ENCODE data around the gene TBX2. TPM values are rescaled to one million over a fixed set of nuclear protein-coding genes. Genes with fewer than 3 reads are reported as not detected.

The TBX2 gene
- total and polyA plus RNA-seq, 9 of the 15 experiments (the other 6 are each of a cell fraction or from before 2014, with no cell fraction given): 0.18 TPM; not detected in 8

- POLR2A ChIA-PET: interaction anchor here (0.6 kb wide), 1 partner anchor 142 kb away, joined by 4 read pairs; no protein-coding TSS in a partner anchor
- Histone ChIP-seq H3K9me3 (replicated peaks; ENCODE audit: control insufficient read depth, insufficient read depth, low read depth, low read length) (no peaks in the 10 kb centered on the region), H3K4me1 (replicated peaks in 1 of 2; ENCODE audit: control insufficient read depth in 2 of 2, insufficient read depth in 2 of 2, low read length in 2 of 2) (no peaks in the 10 kb centered on the region), H4K20me1 (replicated peaks; ENCODE audit: control insufficient read depth, insufficient read depth, low read length) (peaks cover 4% of the 10 kb centered on the region; the same call in 1 of the 2 replicates), H3K79me2 (ENCODE audit: control insufficient read depth, insufficient read depth, low read length) (no peaks in the 10 kb centered on the region), H3K9me1 (ENCODE audit: control insufficient read depth, insufficient read depth, low read length) (no peaks in the 10 kb centered on the region), H3K27me3 (ENCODE audit: control insufficient read depth in 2 of 2, insufficient read depth in 2 of 2, low read length in 2 of 2) (peaks cover 35 to 59% of the 10 kb centered on the region in 2 experiments), H3K9ac (ENCODE audit: insufficient read depth in 1 of 2, low read depth in 2 of 2, low read length in 2 of 2) (no peak overlapping the region), H3K4me3 (no peak overlapping the region), H2AFZ (ENCODE audit: low read depth, low read length) (no peak overlapping the region), H3K4me2 (ENCODE audit: insufficient read depth, low read length) (no peak overlapping the region), H3K36me3 (ENCODE audit: control insufficient read depth, insufficient read depth, low read length) (no peaks in the 10 kb centered on the region), H3K27ac (ENCODE audit: extremely low read depth, low read depth, low read length) (no peak overlapping the region)
- no peak for FAIRE-seq
- ATAC-seq: no peak
- intact Hi-C loops (cut with micrococcal nuclease) (no loop called here), in situ Hi-C loops (cut with MboI) (no loop called here)
- no TSS peak for BruUV-seq (replicated peaks)
- CTCF ChIA-PET (ENCODE audit: low intra/inter-chr PET ratio): no interaction called here
- no peak for DNase-seq (ENCODE audit: extremely low read depth in 1 of 4, low spot score in 3 of 4)
- 0% methylated on average over 19 of the region's 19 CpGs for WGBS (ENCODE audit: insufficient coverage, low coverage, missing lambda C conversion rate)
- TF ChIP-seq ZBTB11 (CRISPR knock-in tag; IDR thresholded peaks at IDR 0.05) (0 out of 6 replicates have a peak, but pooled peaks of 1 of the 3 experiments have one; percentile 47), TFAP4 (CRISPR knock-in tag; IDR thresholded peaks at IDR 0.05; ENCODE audit: borderline replicate concordance) (no peak)
These were observed 32.8 kb upstream of the TBX2 start for GRCh38 chr17:61366715-61367413.
